Parathyroid adenoma (tissue), 2 donors: ENCODE measurements around the gene GPAT3.

Experiments
- H2AFZ ChIP-seq: fragments of 300-600 bp; sonication (generic); one replicate; pipeline ENCODE4 v1.7.0; 2017; ENCODE audit warnings: antibody characterized with exemption, mild to moderate bottlenecking
- H3K27ac ChIP-seq: fragments of 300-600 bp; sonication (generic); one replicate; pipeline ENCODE4 v1.7.0; 2017
- H3K27me3 ChIP-seq: fragments of 300-600 bp; sonication (generic); one replicate; pipeline ENCODE4 v1.7.0; 2017; ENCODE audit warnings: low read length; ENCODE audit not compliant: control insufficient read depth, insufficient read depth
- H3K36me3 ChIP-seq: fragments of 300-600 bp; sonication (generic); one replicate; pipeline ENCODE4 v1.7.0; 2017; ENCODE audit warnings: low read length; ENCODE audit not compliant: control insufficient read depth, insufficient read depth
- H3K4me1 ChIP-seq: fragments of 300-600 bp; sonication (generic); one replicate; pipeline ENCODE4 v1.7.0; 2017; ENCODE audit warnings: control low read depth
- H3K4me2 ChIP-seq: fragments of 300-600 bp; sonication (generic); one replicate; pipeline ENCODE4 v1.7.0; 2017; ENCODE audit warnings: low read length
- H3K4me3 ChIP-seq: fragments of 300-600 bp; sonication (generic); one replicate; pipeline ENCODE4 v1.7.0; 2017; ENCODE audit warnings: low read depth, low read length
- H3K79me2 ChIP-seq: fragments of 300-600 bp; sonication (generic); one replicate; pipeline ENCODE4 v1.7.0; 2017; ENCODE audit warnings: control low read depth
- H3K9ac ChIP-seq: fragments of 300-600 bp; sonication (generic); one replicate; pipeline ENCODE4 v1.7.0; 2017; ENCODE audit warnings: mild to moderate bottlenecking
- H3K9me3 ChIP-seq: fragments of 300-600 bp; sonication (generic); one replicate; pipeline ENCODE4 v1.7.0; 2017; ENCODE audit warnings: low read length; ENCODE audit not compliant: control insufficient read depth
- CTCF ChIP-seq: fragments of 300-600 bp; sonication (generic); IDR thresholded peaks from one replicate; pipeline ENCODE4 v1.7.0; 2017; ENCODE audit warnings: antibody characterized with exemption, mild to moderate bottlenecking
- donor health status: primary hyperparathyroidism.

GPAT3 gene

GRCh38 chr4:83591056-83591455, 55.1 kb downstream of the GPAT3 start:
- Histone ChIP-seq H3K4me3 (no peak overlapping the region), H3K4me1 (no peaks in the 10 kb centered on the region), H3K27ac (no peak overlapping the region), H3K4me2 (no peak overlapping the region), H3K27me3 (no peaks in the 10 kb centered on the region), H3K79me2 (no peaks in the 10 kb centered on the region), H3K36me3 (no peaks in the 10 kb centered on the region), H3K9ac (no peak overlapping the region), H2AFZ (no peak overlapping the region), H3K9me3 (no peaks in the 10 kb centered on the region)
- no peak for TF ChIP-seq CTCF

GRCh38 chr4:83591730-83592129, 55.8 kb downstream of the GPAT3 start:
- Histone ChIP-seq H3K79me2 (no peaks in the 10 kb centered on the region), H3K36me3 (no peaks in the 10 kb centered on the region), H3K4me1 (no peaks in the 10 kb centered on the region), H3K9ac (no peak overlapping the region), H2AFZ (no peak overlapping the region), H3K9me3 (no peaks in the 10 kb centered on the region), H3K27me3 (no peaks in the 10 kb centered on the region), H3K27ac (no peak overlapping the region), H3K4me2 (no peak overlapping the region), H3K4me3 (no peak overlapping the region)
- no peak for TF ChIP-seq CTCF

- H3K27ac ChIP-seq, result no peak overlapping the region
- no peak for TF ChIP-seq CTCF
- H3K36me3 ChIP-seq, result no peaks in the 10 kb centered on the region
- no peaks in the 10 kb centered on the region for H3K4me1 ChIP-seq
- H3K4me3 ChIP-seq, result no peak overlapping the region
- H3K79me2 ChIP-seq, result no peaks in the 10 kb centered on the region
- no peak overlapping the region for H3K9ac ChIP-seq
- H2AFZ ChIP-seq, result no peak overlapping the region
- H3K27me3 ChIP-seq, result no peaks in the 10 kb centered on the region
- no peak overlapping the region for H3K4me2 ChIP-seq
- no peaks in the 10 kb centered on the region for H3K9me3 ChIP-seq
These were observed 63.3 kb downstream of the GPAT3 start for GRCh38 chr4:83599183-83599582.

GRCh38 chr4:83603129-83603528, 67.2 kb downstream of the GPAT3 start:
- no peak overlapping the region for H2AFZ ChIP-seq
- no peak for TF ChIP-seq CTCF
- peak overlapping the region; percentile 37 for H3K4me2 ChIP-seq
- peak overlapping the region; percentile 0 for H3K4me3 ChIP-seq
- no peak overlapping the region for H3K9ac ChIP-seq
- H3K9me3 ChIP-seq, result no peaks in the 10 kb centered on the region
- H3K36me3 ChIP-seq, result no peaks in the 10 kb centered on the region
- H3K27ac ChIP-seq, result peak overlapping the region; percentile 63
- H3K79me2 ChIP-seq, result no peaks in the 10 kb centered on the region
- H3K4me1 ChIP-seq, result peaks cover 2% of the 10 kb centered on the region
- no peaks in the 10 kb centered on the region for H3K27me3 ChIP-seq

- Histone ChIP-seq H2AFZ (no peak overlapping the region), H3K9ac (no peak overlapping the region), H3K9me3 (no peaks in the 10 kb centered on the region), H3K4me2 (no peak overlapping the region), H3K79me2 (no peaks in the 10 kb centered on the region), H3K27me3 (no peaks in the 10 kb centered on the region), H3K4me3 (no peak overlapping the region), H3K36me3 (no peaks in the 10 kb centered on the region), H3K27ac (no peak overlapping the region), H3K4me1 (peaks cover 2% of the 10 kb centered on the region)
- TF ChIP-seq CTCF, result no peak
These were observed 68.4 kb downstream of the GPAT3 start for GRCh38 chr4:83604321-83604720.
